H1 (cell line): ENCODE measurements around the gene PXN. TPM values are rescaled to one million over a fixed set of nuclear protein-coding genes. Genes with fewer than 3 reads are reported as not detected.

ENCODE experiments used
- CTCF ChIA-PET: fragments of 300-600 bp; sonication (Branson Sonifier 250); formaldehyde crosslinking; loops from one replicate; lab custom pipeline; 2021; ENCODE audit not compliant: partially characterized antibody; lab: Charles Lee
- POLR2A ChIA-PET: fragments of 300-600 bp; sonication (Branson Sonifier 250); formaldehyde crosslinking; loops from one replicate; lab custom pipeline; 2021; ENCODE audit warnings: inconsistent platforms; ENCODE audit not compliant: partially characterized antibody; lab: Charles Lee
- DNase-seq, 2 experiments: peaks; one replicate each; pipeline versions ENCODE4 v3.0.0 to v3.0.0-alpha.2; 2010 to 2022; ENCODE audit warnings: low spot score in 2 of 2, low read depth in 1 of 2, mixed read lengths in 1 of 2
- FAIRE-seq: peaks from 2 replicates; lab custom pipeline; 2011; peaks lifted over from hg19 to GRCh38; lab: Jason Lieb, UNC
- H2AFZ ChIP-seq: 2 replicates; pipeline ENCODE4 v1.8.1; 2012; ENCODE audit warnings: low read length, inconsistent platforms
- H2AK5ac ChIP-seq: 2 replicates; pipeline ENCODE4 v1.6.1; 2013; ENCODE audit warnings: low read depth, low read length
- H2BK120ac ChIP-seq: replicated peaks from 2 replicates; pipeline ENCODE3; 2013; ENCODE audit warnings: low read depth, low read length, inconsistent platforms
- H2BK12ac ChIP-seq: 2 replicates; pipeline ENCODE4 v1.6.1; 2013; ENCODE audit warnings: low read depth, low read length
- H2BK15ac ChIP-seq: 2 replicates; pipeline ENCODE4 v1.6.1; 2013; ENCODE audit warnings: low read length
- H2BK20ac ChIP-seq: 2 replicates; pipeline ENCODE4 v1.6.1; 2013; ENCODE audit warnings: low read length
- H2BK5ac ChIP-seq: 2 replicates; pipeline ENCODE4 v1.6.1; 2013; ENCODE audit warnings: low read depth, low read length
- H3K14ac ChIP-seq: 2 replicates; pipeline ENCODE4 v1.6.1; 2013; ENCODE audit warnings: inconsistent platforms; ENCODE audit not compliant: insufficient read length
- H3K18ac ChIP-seq: 2 replicates; pipeline ENCODE4 v1.6.1; 2013; ENCODE audit warnings: low read length; ENCODE audit errors: extremely low read depth
- H3K23ac ChIP-seq: 2 replicates; pipeline ENCODE4 v1.6.1; 2013; ENCODE audit warnings: inconsistent platforms; ENCODE audit not compliant: insufficient read length
- H3K23me2 ChIP-seq: 2 replicates; pipeline ENCODE4 v1.6.1; 2013; ENCODE audit warnings: low read depth, low read length
- H3K27ac ChIP-seq: 2 replicates; pipeline ENCODE4 v1.6.1; 2011; ENCODE audit warnings: low read depth, low read length, inconsistent platforms
- H3K27me3 ChIP-seq, 4 experiments: replicated peaks in 1 of 4; 1 replicate in 1 of 4; 2 replicates in 3 of 4; pipeline versions ENCODE4 v1.6.1 to v1.8.1; 2011 to 2013; ENCODE audit warnings: low read length in 3 of 4, mild to moderate bottlenecking in 3 of 4, inconsistent platforms in 2 of 4, mixed read lengths in 2 of 4, moderate library complexity in 1 of 4; ENCODE audit not compliant: control insufficient read depth in 3 of 4, insufficient read depth in 3 of 4; ENCODE audit errors: extremely low read depth in 1 of 4
- H3K36me3 ChIP-seq, 4 experiments: 2 replicates each; pipeline versions ENCODE4 v1.6.1 to v1.8.1; 2011 to 2013; ENCODE audit warnings: mild to moderate bottlenecking in 4 of 4, low read length in 3 of 4, moderate library complexity in 2 of 4, control low read depth in 1 of 4, inconsistent platforms in 1 of 4; ENCODE audit not compliant: insufficient read depth in 4 of 4, control insufficient read depth in 2 of 4
- H3K4ac ChIP-seq: replicated peaks from 2 replicates; pipeline ENCODE3; 2013; ENCODE audit warnings: low read length, low read depth, mixed read lengths, inconsistent platforms; ENCODE audit not compliant: insufficient read length
- H3K4me1 ChIP-seq, 4 experiments: replicated peaks in 1 of 4; 1 replicate in 1 of 4; 2 replicates in 3 of 4; pipeline versions ENCODE4 v1.6.1 to v1.8.1; 2011 to 2013; ENCODE audit warnings: low read length in 3 of 4, inconsistent platforms in 2 of 4, mixed read lengths in 1 of 4; ENCODE audit not compliant: insufficient read depth in 4 of 4, control insufficient read depth in 3 of 4
- H3K4me2 ChIP-seq, 2 experiments: 2 replicates each; pipeline versions ENCODE4 v1.6.1 to v1.8.1; 2011 to 2013; ENCODE audit warnings: low read depth in 2 of 2, low read length in 2 of 2, control low read depth in 1 of 2, inconsistent platforms in 1 of 2, mild to moderate bottlenecking in 1 of 2; ENCODE audit not compliant: insufficient read depth in 1 of 2
- H3K4me3 ChIP-seq, 4 experiments: fragments of 200-600, 300-600 bp in 1 of 4; sonication (generic), shearing (Covaris generic), sonication (Bioruptor Twin) in 1 of 4; 2 replicates each; pipeline versions ENCODE4 v1.5.1 to v1.8.1; 2011 to 2016; ENCODE audit warnings: low read length in 4 of 4, low read depth in 3 of 4, control low read depth in 2 of 4, inconsistent platforms in 2 of 4, mild to moderate bottlenecking in 2 of 4, mixed read lengths in 1 of 4, moderate library complexity in 1 of 4; ENCODE audit not compliant: insufficient read depth in 2 of 4; ENCODE audit errors: extremely low read depth in 1 of 4
- H3K56ac ChIP-seq: replicated peaks from 2 replicates; pipeline ENCODE3; 2013; ENCODE audit warnings: low read depth, mild to moderate bottlenecking, mixed read lengths, low read length, inconsistent platforms; ENCODE audit not compliant: insufficient read length
- H3K79me1 ChIP-seq: 2 replicates; pipeline ENCODE4 v1.6.1; 2013; ENCODE audit warnings: low read depth, low read length, control low read depth
- H3K79me2 ChIP-seq, 2 experiments: 2 replicates each; pipeline versions ENCODE4 v1.6.1 to v1.8.1; 2012 to 2013; ENCODE audit warnings: low read length in 2 of 2, mild to moderate bottlenecking in 2 of 2, inconsistent platforms in 1 of 2; ENCODE audit not compliant: insufficient read depth in 2 of 2, control insufficient read depth in 1 of 2
- H3K9ac ChIP-seq, 4 experiments: replicated peaks in 1 of 4; 1 replicate in 1 of 4; 2 replicates in 3 of 4; pipeline versions ENCODE4 v1.6.1 to v1.8.1; 2011 to 2013; ENCODE audit warnings: low read depth in 3 of 4, low read length in 3 of 4, control low read depth in 2 of 4, mild to moderate bottlenecking in 2 of 4, moderate library complexity in 2 of 4, inconsistent platforms in 1 of 4; ENCODE audit errors: extremely low read depth in 1 of 4
- H3K9me3 ChIP-seq, 2 experiments: 2 replicates each; pipeline versions ENCODE4 v1.6.1 to v1.8.1; 2012 to 2013; ENCODE audit warnings: mild to moderate bottlenecking in 2 of 2, moderate library complexity in 2 of 2, control low read depth in 1 of 2, inconsistent platforms in 1 of 2, low read depth in 1 of 2, low read length in 1 of 2, mixed read lengths in 1 of 2; ENCODE audit not compliant: insufficient read depth in 2 of 2
- H4K20me1 ChIP-seq, 2 experiments: replicated peaks in 1 of 2; 2 replicates each; pipeline versions ENCODE3 to v1.8.1; 2011 to 2013; ENCODE audit warnings: inconsistent platforms in 2 of 2, low read length in 2 of 2, mild to moderate bottlenecking in 1 of 2; ENCODE audit not compliant: insufficient read depth in 2 of 2, control insufficient read depth in 1 of 2
- H4K5ac ChIP-seq: 2 replicates; pipeline ENCODE4 v1.6.1; 2013; ENCODE audit warnings: low read length, low read depth, mixed read lengths, inconsistent platforms; ENCODE audit not compliant: insufficient read length
- H4K8ac ChIP-seq: 2 replicates; pipeline ENCODE4 v1.8.0; 2013; ENCODE audit warnings: mild to moderate bottlenecking, moderate library complexity, low read length, inconsistent platforms; ENCODE audit not compliant: insufficient read depth; ENCODE audit errors: extremely low read depth
- H4K91ac ChIP-seq: replicated peaks from 2 replicates; pipeline ENCODE3; 2013; ENCODE audit warnings: low read length, mixed read lengths, inconsistent platforms; ENCODE audit not compliant: insufficient read length
- ATF3 ChIP-seq: IDR thresholded peaks from 2 replicates; pipeline ENCODE4 v1.6.1; 2011; ENCODE audit warnings: low read depth, mild to moderate bottlenecking, low read length; ENCODE audit not compliant: insufficient read depth
- RAD21 ChIP-seq, 2 experiments: IDR thresholded peaks in 1 of 2; conservative IDR thresholded peaks in 1 of 2; 2 replicates each; pipeline ENCODE4 v1.6.1; 2011; ENCODE audit warnings: low read depth in 2 of 2, low read length in 2 of 2, improper control_type of control experiment in 1 of 2, inconsistent platforms in 1 of 2, mild to moderate bottlenecking in 1 of 2, moderate library complexity in 1 of 2
- SP1 ChIP-seq: IDR thresholded peaks from 2 replicates; pipeline ENCODE4 v1.6.1; 2011; ENCODE audit warnings: low read depth, low read length
- WGBS, 2 experiments: shearing (Covaris generic) in 1 of 2; methylation state at CpG; one replicate each; pipeline versions ENCODE4 v1.1.6 to v1.1.7; 2013 to 2015; ENCODE audit warnings: low lambda C conversion rate in 2 of 2, mixed read lengths in 2 of 2, inconsistent platforms in 1 of 2, low coverage in 1 of 2, missing lambda C conversion rate in 1 of 2; ENCODE audit not compliant: insufficient replicate concordance in 2 of 2, insufficient coverage in 1 of 2, insufficient read length in 1 of 2; ENCODE audit errors: extremely low coverage in 1 of 2, missing lambda C conversion rate in 1 of 2; 5-methylcytosine and 5-hydroxymethylcytosine counted together
- polyA plus RNA-seq, 7 experiments: library from polyadenylated mRNA; depleted of rRNA in 3 of 7; stranded (reverse) in 5 of 7; unstranded in 2 of 7; fragments of >200 nt in 5 of 7; fragments of 200-250 nt in 2 of 7; gene quantifications; 1 replicate in 5 of 7; 2 replicates in 1 of 7; 4 replicates in 1 of 7; pipeline versions ENCODE4 v1.2.1 to v1.2.3, GENCODE V29; 2011 to 2013; ENCODE audit warnings: missing spikeins in 2 of 7, mixed read lengths in 2 of 7
- total RNA-seq: library from RNA; stranded (reverse); fragmentation: NEBNext Ultra II Directional; extraction: Animal tissue kit (Norgen Biotek cat#: 25700); gene quantifications from 2 replicates; pipeline ENCODE4 v1.2.1, GENCODE V29; 2021
- TF ChIP-seq, protein P1 (sequence below), 3 experiments: IDR thresholded peaks; 1 replicate in 2 of 3; 2 replicates in 1 of 3; pipeline versions ENCODE4 v1.5.1 to v1.6.1; 2011; ENCODE audit warnings: low read length in 3 of 3, mild to moderate bottlenecking in 3 of 3, inconsistent platforms in 2 of 3, low read depth in 1 of 3, moderate library complexity in 1 of 3; ENCODE audit not compliant: insufficient read depth in 1 of 3; ENCODE audit errors: control extremely low read depth in 1 of 3

The PXN gene
- total and polyA plus RNA-seq, 2 of the 8 experiments (the other 6 are each of a cell fraction or from before 2014, with no cell fraction given) = 51.0 to 105 TPM

GRCh38 chr12:120225852-120226640 lies 39.5 kb downstream of the PXN start:
- Histone ChIP-seq H3K79me2 (peaks cover 0 to 29% of the 10 kb centered on the region in 2 experiments; a peak in 2 of 4 replicates), H3K36me3 (peaks cover 10 to 20% (median 17%) of the 10 kb centered on the region in 4 experiments; a peak in 7 of 8 replicates), H4K20me1 (peaks cover 6 to 14% of the 10 kb centered on the region in 2 experiments), H3K27ac (no peak overlapping the region), H3K56ac (no peak overlapping the region), H3K23ac (no peak overlapping the region), H3K4ac (no peak overlapping the region), H3K23me2 (no peaks in the 10 kb centered on the region; the same call in 1 of the 2 replicates), H3K27me3 (no peaks in the 10 kb centered on the region), H3K9ac (no peak overlapping the region), H2BK5ac (no peak overlapping the region), H3K79me1 (no peaks in the 10 kb centered on the region; the same call in 1 of the 2 replicates), H2BK15ac (no peak overlapping the region), H3K18ac (no peak overlapping the region), H4K5ac (no peak overlapping the region), H2BK20ac (no peak overlapping the region), H2AFZ (no peak overlapping the region), H2BK12ac (0 out of 2 replicates have a peak overlapping the region, but pooled peaks have one; percentile 23), H3K4me1 (peaks cover 14 to 47% (median 28%) of the 10 kb centered on the region in 4 experiments), H4K8ac (peak overlapping the region; percentile 8; the same call in 1 of the 2 replicates), H3K4me3 (no peak overlapping the region), H2AK5ac (no peak overlapping the region), H3K14ac (no peak overlapping the region), H4K91ac (no peak overlapping the region), H3K9me3 (no peaks in the 10 kb centered on the region), H2BK120ac (no peak overlapping the region), H3K4me2 (no peak overlapping the region)
- 89% methylated on average over 13 of the region's 13 CpGs; no CpG with 5 or more reads in 1 of the 2 experiments for WGBS, 2 experiments
- peak in 1 of 2 experiments; percentile 13; a peak in 1 of 4 replicates for TF ChIP-seq RAD21 (IDR thresholded peaks at IDR 0.05 in 1 of 2, conservative IDR thresholded peaks at IDR 0.05 in 1 of 2; ENCODE audit: low read depth in 2 of 2, low read length in 2 of 2)
- TF ChIP-seq ATF3 = no peak
- no peak for TF ChIP-seq SP1
- TF ChIP-seq, protein P1, sequence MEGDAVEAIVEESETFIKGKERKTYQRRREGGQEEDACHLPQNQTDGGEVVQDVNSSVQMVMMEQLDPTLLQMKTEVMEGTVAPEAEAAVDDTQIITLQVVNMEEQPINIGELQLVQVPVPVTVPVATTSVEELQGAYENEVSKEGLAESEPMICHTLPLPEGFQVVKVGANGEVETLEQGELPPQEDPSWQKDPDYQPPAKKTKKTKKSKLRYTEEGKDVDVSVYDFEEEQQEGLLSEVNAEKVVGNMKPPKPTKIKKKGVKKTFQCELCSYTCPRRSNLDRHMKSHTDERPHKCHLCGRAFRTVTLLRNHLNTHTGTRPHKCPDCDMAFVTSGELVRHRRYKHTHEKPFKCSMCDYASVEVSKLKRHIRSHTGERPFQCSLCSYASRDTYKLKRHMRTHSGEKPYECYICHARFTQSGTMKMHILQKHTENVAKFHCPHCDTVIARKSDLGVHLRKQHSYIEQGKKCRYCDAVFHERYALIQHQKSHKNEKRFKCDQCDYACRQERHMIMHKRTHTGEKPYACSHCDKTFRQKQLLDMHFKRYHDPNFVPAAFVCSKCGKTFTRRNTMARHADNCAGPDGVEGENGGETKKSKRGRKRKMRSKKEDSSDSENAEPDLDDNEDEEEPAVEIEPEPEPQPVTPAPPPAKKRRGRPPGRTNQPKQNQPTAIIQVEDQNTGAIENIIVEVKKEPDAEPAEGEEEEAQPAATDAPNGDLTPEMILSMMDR (IDR thresholded peaks at IDR 0.05; ENCODE audit: control extremely low read depth in 1 of 3, insufficient read depth in 1 of 3, low read depth in 1 of 3, low read length in 3 of 3) = peak in 1 of 3 experiments; percentile 27; a peak in 1 of 4 replicates
- POLR2A ChIA-PET = interaction anchor here (1.2 to 88.3 kb wide), 6 partner anchors 7 to 107 kb away, joined by 3 to 4270 read pairs (median 38); partner anchors contain the start of genes GCN1, PXN, RNU4-1 and RNU4-2
- DNase-seq (no peak), FAIRE-seq (no peak)
- CTCF ChIA-PET = interaction anchor here (0.9 to 17.8 kb wide), 12 partner anchors 10 to 204 kb away, joined by 3 to 930 read pairs (median 6); partner anchors contain the start of genes PXN, RNU4-1, RNU4-2 and RPLP0
